NCI-H1105 (cell line): ENCODE measurements around the gene IFNL1.
"Not testable (repeated sequence)": the region's sequence is repeated elsewhere in the genome, so short reads cannot be mapped to it uniquely, and the experiment has no call there.

Experiments
- DNase-seq: peaks from one replicate; lab custom pipeline; 2025; lab: John Stamatoyannopoulos, UW

Gene IFNL1

GRCh38 chr19:39296055-39296645 lies at the start of gene IFNL1:
Gene IFNL1 (plus strand): TSS chr19:39296407. CDS start chr19:39296422, 15 bp downstream.
- DNase-seq = no peak

GRCh38 chr19:39246951-39247669 lies 49.1 kb upstream of the IFNL1 start:
- peak; percentile 27 for DNase-seq

GRCh38 chr19:39247701-39248664 lies 48.2 kb upstream of the IFNL1 start:
- no peak for DNase-seq

- DNase-seq = no peak
Observed at GRCh38 chr19:39248806-39249205, 47.4 kb upstream of the IFNL1 start, which contains the start of gene IFNL4. Gene IFNL4 (minus strand): TSS chr19:39248856.

GRCh38 chr19:39251081-39251480 lies 45.1 kb upstream of the IFNL1 start:
- DNase-seq = no peak

- no peak for DNase-seq
Observed at GRCh38 chr19:39251846-39252245, 44.4 kb upstream of the IFNL1 start.

GRCh38 chr19:39252458-39252857 lies 43.7 kb upstream of the IFNL1 start:
- DNase-seq = no peak

- DNase-seq = no peak
Observed at GRCh38 chr19:39253374-39254149, 42.6 kb upstream of the IFNL1 start.

- no peak for DNase-seq
Observed at GRCh38 chr19:39254531-39255345, 41.5 kb upstream of the IFNL1 start.

- DNase-seq = no peak
Observed at GRCh38 chr19:39257227-39257626, 39.0 kb upstream of the IFNL1 start.

- no peak for DNase-seq
Observed at GRCh38 chr19:39261704-39262103, 34.5 kb upstream of the IFNL1 start.

- no peak for DNase-seq
Observed at GRCh38 chr19:39262496-39262895, 33.7 kb upstream of the IFNL1 start.

- DNase-seq = no peak
Observed at GRCh38 chr19:39263912-39264305, 32.3 kb upstream of the IFNL1 start.

- no peak for DNase-seq
Observed at GRCh38 chr19:39264306-39265290, 31.6 kb upstream of the IFNL1 start.

GRCh38 chr19:39265321-39265916 lies 30.8 kb upstream of the IFNL1 start:
- DNase-seq = no peak

GRCh38 chr19:39268085-39268484 lies 28.1 kb upstream of the IFNL1 start, which contains the start of gene IFNL2:
Gene IFNL2 (plus strand): TSS chr19:39268396. CDS start chr19:39268569, 173 bp downstream.
- DNase-seq = not testable (repeated sequence)

- not testable (repeated sequence) for DNase-seq
Observed at GRCh38 chr19:39268531-39269223, 27.5 kb upstream of the IFNL1 start.

GRCh38 chr19:39269369-39269768 lies 26.8 kb upstream of the IFNL1 start:
- DNase-seq = not testable (repeated sequence)
